HG02678 (cell line): ENCODE data around the gene MAP3K8.
A peak's percentile ranks its signal among the peaks of the same experiment; 100 is the strongest.
"Not testable (repeated sequence)": the region's sequence is repeated elsewhere in the genome, so short reads cannot be mapped to it uniquely, and the experiment has no call there.

Source experiments
- ATAC-seq: cut with Tn5 transposase; IDR thresholded peaks from one replicate; pipeline ENCODE4 v1.9.1; 2021; ENCODE audit warnings: mild to moderate bottlenecking, moderate library complexity; ENCODE audit not compliant: unreplicated experiment

Gene MAP3K8

GRCh38 chr10:30445711-30446110 lies 11.7 kb downstream of the MAP3K8 start:
- no peak for ATAC-seq

GRCh38 chr10:30447125-30447799 lies 13.3 kb downstream of the MAP3K8 start:
- no peak for ATAC-seq

GRCh38 chr10:30448092-30448491 lies 14.1 kb downstream of the MAP3K8 start:
- ATAC-seq, result no peak

- ATAC-seq, result no peak
Measured at GRCh38 chr10:30453764-30454527, 20.0 kb downstream of the MAP3K8 start.

- ATAC-seq, result no peak
Measured at GRCh38 chr10:30454744-30455510, 20.9 kb downstream of the MAP3K8 start.

- ATAC-seq, result peak; percentile 60
Measured at GRCh38 chr10:30455816-30456215, 21.8 kb downstream of the MAP3K8 start.

- ATAC-seq, result peak; percentile 80
Measured at GRCh38 chr10:30456266-30456665, 22.3 kb downstream of the MAP3K8 start.

GRCh38 chr10:30459283-30459682 lies 25.3 kb downstream of the MAP3K8 start:
- ATAC-seq, result no peak

- no peak for ATAC-seq
Measured at GRCh38 chr10:30460121-30460520, 26.1 kb downstream of the MAP3K8 start.

- ATAC-seq, result no peak
Measured at GRCh38 chr10:30462513-30462912, 28.5 kb downstream of the MAP3K8 start.

GRCh38 chr10:30463944-30464451 lies 30.0 kb downstream of the MAP3K8 start:
- ATAC-seq, result no peak

GRCh38 chr10:30464675-30465074 lies 30.7 kb downstream of the MAP3K8 start:
- ATAC-seq, result no peak

- no peak for ATAC-seq
Measured at GRCh38 chr10:30466445-30466844, 32.5 kb downstream of the MAP3K8 start.

GRCh38 chr10:30467651-30468338 lies 33.8 kb downstream of the MAP3K8 start:
- peak; percentile 67 for ATAC-seq

- no peak for ATAC-seq
Measured at GRCh38 chr10:30472414-30473155, 38.6 kb downstream of the MAP3K8 start.

GRCh38 chr10:30475515-30475914 lies 41.5 kb downstream of the MAP3K8 start:
- ATAC-seq, result not testable (repeated sequence)

GRCh38 chr10:30476511-30477155 lies 42.6 kb downstream of the MAP3K8 start:
- ATAC-seq, result no peak

GRCh38 chr10:30479513-30479912 lies 45.5 kb downstream of the MAP3K8 start:
- ATAC-seq, result not testable (repeated sequence)

- ATAC-seq, result no peak
Measured at GRCh38 chr10:30481603-30482002, 47.6 kb downstream of the MAP3K8 start.

GRCh38 chr10:30488316-30488715 lies 54.3 kb downstream of the MAP3K8 start:
- peak; percentile 42 for ATAC-seq
